ENCODE results near the gene NAT10.

- no peak for TF ChIP-seq ZFP30 (CRISPR knock-in tag; IDR thresholded peaks at IDR 0.05)
- no peak for TF ChIP-seq ZNF8 (CRISPR knock-in tag; IDR thresholded peaks at IDR 0.05)
- no peak for TF ChIP-seq ZNF565 (CRISPR knock-in tag; conservative IDR thresholded peaks at IDR 0.05; ENCODE audit: low read depth)
- TF ChIP-seq, protein P1, sequence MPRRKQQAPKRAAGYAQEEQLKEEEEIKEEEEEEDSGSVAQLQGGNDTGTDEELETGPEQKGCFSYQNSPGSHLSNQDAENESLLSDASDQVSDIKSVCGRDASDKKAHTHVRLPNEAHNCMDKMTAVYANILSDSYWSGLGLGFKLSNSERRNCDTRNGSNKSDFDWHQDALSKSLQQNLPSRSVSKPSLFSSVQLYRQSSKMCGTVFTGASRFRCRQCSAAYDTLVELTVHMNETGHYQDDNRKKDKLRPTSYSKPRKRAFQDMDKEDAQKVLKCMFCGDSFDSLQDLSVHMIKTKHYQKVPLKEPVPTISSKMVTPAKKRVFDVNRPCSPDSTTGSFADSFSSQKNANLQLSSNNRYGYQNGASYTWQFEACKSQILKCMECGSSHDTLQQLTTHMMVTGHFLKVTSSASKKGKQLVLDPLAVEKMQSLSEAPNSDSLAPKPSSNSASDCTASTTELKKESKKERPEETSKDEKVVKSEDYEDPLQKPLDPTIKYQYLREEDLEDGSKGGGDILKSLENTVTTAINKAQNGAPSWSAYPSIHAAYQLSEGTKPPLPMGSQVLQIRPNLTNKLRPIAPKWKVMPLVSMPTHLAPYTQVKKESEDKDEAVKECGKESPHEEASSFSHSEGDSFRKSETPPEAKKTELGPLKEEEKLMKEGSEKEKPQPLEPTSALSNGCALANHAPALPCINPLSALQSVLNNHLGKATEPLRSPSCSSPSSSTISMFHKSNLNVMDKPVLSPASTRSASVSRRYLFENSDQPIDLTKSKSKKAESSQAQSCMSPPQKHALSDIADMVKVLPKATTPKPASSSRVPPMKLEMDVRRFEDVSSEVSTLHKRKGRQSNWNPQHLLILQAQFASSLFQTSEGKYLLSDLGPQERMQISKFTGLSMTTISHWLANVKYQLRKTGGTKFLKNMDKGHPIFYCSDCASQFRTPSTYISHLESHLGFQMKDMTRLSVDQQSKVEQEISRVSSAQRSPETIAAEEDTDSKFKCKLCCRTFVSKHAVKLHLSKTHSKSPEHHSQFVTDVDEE (CRISPR knock-in tag; IDR thresholded peaks at IDR 0.05) = no peak
Observed at GRCh38 chr11:34146411-34146810, 41.0 kb downstream of the NAT10 start.
